ENCODE data around the gene ZNF385D.

- TF ChIP-seq CTCF (IDR thresholded peaks at IDR 0.05), result no peak
- no peak for TF ChIP-seq POLR2A (IDR thresholded peaks at IDR 0.05)
Measured at GRCh38 chr3:21624524-21624923, 126.5 kb downstream of the ZNF385D start.

Data from testis (tissue), 2 donors.